ENCODE measurements around the gene TMEM125. TPM values are rescaled to one million over a fixed set of nuclear protein-coding genes. Genes with fewer than 3 reads are reported as not detected.

TMEM125 gene
- total and polyA plus RNA-seq, 10 of the 15 experiments (the other 5 are each of a cell fraction or from before 2014, with no cell fraction given), result 0.28 TPM; not detected in 9

DNA sequence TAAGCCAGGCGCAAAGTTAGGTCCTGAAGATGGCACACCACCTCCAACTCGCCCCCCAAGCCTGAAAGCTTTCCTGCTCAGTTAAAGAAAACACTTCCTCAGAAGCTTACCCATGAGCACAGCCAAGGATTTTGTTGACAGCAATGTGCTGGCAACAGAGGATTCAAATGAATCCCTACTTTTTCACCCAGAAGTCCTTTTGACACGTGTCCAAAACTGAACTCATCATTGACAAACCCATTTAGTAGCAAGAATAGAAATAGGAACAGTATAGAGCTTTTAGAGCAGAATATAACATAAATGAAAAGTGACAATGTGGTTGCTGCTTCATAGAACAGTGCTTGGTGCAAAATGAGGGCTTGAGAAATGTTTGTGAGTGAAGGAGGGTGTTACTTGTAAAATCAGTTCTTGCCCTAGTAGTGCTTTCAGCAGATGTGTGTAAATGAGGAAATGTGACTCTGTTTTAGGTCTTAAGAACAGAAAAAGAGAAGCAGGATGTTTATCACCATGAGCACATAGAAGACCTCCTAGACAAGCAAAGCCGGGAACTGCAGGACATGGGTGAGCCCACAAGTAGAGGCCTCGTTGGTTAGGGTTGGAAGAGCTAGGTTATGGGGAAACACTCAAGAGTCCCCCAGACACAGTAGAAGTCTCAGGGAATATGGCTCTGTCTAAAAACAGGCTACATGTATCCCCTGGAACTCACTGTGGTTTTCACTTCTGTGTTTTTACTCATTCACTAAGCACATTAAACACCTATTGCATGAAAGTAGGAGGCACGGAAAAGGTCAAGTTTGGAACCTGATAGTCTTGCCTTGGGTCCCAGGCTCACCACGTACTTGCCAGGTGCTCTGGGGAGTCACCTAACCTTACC, 48.6 kb upstream of the TMEM125 start (continued):
- TF ChIP-seq REST (IDR thresholded peaks at IDR 0.05; ENCODE audit: low read depth, low read length), result no peak
- peak; percentile 63; the same call in 1 of the 2 replicates for TF ChIP-seq DPF2 (IDR thresholded peaks at IDR 0.05)
- TF ChIP-seq KAT2A (conservative IDR thresholded peaks at IDR 0.05; ENCODE audit: control insufficient read depth, low read depth, low read length), result no peak
- no peak for TF ChIP-seq TARDBP (IDR thresholded peaks at IDR 0.05; ENCODE audit: borderline replicate concordance)
- TF ChIP-seq ZZZ3 (IDR thresholded peaks at IDR 0.05; ENCODE audit: control insufficient read depth, insufficient read length, low read depth), result no peak
- peak; percentile 47; the same call in 1 of the 2 replicates for TF ChIP-seq MTA3 (IDR thresholded peaks at IDR 0.05; ENCODE audit: borderline replicate concordance, low read length)
- TF ChIP-seq, protein P1, sequence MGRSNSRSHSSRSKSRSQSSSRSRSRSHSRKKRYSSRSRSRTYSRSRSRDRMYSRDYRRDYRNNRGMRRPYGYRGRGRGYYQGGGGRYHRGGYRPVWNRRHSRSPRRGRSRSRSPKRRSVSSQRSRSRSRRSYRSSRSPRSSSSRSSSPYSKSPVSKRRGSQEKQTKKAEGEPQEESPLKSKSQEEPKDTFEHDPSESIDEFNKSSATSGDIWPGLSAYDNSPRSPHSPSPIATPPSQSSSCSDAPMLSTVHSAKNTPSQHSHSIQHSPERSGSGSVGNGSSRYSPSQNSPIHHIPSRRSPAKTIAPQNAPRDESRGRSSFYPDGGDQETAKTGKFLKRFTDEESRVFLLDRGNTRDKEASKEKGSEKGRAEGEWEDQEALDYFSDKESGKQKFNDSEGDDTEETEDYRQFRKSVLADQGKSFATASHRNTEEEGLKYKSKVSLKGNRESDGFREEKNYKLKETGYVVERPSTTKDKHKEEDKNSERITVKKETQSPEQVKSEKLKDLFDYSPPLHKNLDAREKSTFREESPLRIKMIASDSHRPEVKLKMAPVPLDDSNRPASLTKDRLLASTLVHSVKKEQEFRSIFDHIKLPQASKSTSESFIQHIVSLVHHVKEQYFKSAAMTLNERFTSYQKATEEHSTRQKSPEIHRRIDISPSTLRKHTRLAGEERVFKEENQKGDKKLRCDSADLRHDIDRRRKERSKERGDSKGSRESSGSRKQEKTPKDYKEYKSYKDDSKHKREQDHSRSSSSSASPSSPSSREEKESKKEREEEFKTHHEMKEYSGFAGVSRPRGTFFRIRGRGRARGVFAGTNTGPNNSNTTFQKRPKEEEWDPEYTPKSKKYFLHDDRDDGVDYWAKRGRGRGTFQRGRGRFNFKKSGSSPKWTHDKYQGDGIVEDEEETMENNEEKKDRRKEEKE (IDR thresholded peaks at IDR 0.05), result no peak
- no peak for TF ChIP-seq CREB1 (IDR thresholded peaks at IDR 0.05; ENCODE audit: low read depth)
- peak; percentile 57; the same call in 1 of the 2 replicates for TF ChIP-seq EED (IDR thresholded peaks at IDR 0.05; ENCODE audit: low read depth)
- TF ChIP-seq, protein P2, sequence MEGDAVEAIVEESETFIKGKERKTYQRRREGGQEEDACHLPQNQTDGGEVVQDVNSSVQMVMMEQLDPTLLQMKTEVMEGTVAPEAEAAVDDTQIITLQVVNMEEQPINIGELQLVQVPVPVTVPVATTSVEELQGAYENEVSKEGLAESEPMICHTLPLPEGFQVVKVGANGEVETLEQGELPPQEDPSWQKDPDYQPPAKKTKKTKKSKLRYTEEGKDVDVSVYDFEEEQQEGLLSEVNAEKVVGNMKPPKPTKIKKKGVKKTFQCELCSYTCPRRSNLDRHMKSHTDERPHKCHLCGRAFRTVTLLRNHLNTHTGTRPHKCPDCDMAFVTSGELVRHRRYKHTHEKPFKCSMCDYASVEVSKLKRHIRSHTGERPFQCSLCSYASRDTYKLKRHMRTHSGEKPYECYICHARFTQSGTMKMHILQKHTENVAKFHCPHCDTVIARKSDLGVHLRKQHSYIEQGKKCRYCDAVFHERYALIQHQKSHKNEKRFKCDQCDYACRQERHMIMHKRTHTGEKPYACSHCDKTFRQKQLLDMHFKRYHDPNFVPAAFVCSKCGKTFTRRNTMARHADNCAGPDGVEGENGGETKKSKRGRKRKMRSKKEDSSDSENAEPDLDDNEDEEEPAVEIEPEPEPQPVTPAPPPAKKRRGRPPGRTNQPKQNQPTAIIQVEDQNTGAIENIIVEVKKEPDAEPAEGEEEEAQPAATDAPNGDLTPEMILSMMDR (IDR thresholded peaks at IDR 0.05 in 2 of 3, conservative IDR thresholded peaks at IDR 0.05 in 1 of 3; ENCODE audit: control insufficient read depth in 2 of 3, extremely low read depth in 1 of 3, insufficient read depth in 1 of 3, low read depth in 3 of 3, low read length in 3 of 3), result no peak
- 0 out of 2 replicates have a peak, but pooled peaks have one; percentile 29 for TF ChIP-seq MEF2A (IDR thresholded peaks at IDR 0.05; ENCODE audit: insufficient read depth, low read depth, low read length)
- TF ChIP-seq ZSCAN29 (IDR thresholded peaks at IDR 0.05), result no peak
- TF ChIP-seq CBX3 (IDR thresholded peaks at IDR 0.05; ENCODE audit: borderline replicate concordance, low read depth), result no peak
- TF ChIP-seq CREM (IDR thresholded peaks at IDR 0.05; ENCODE audit: low read depth), result peak; percentile 14; the same call in 1 of the 2 replicates
- peak; percentile 73 for TF ChIP-seq NR2F1 (conservative IDR thresholded peaks at IDR 0.05)
- TF ChIP-seq ZBTB11 (CRISPR knock-in tag; IDR thresholded peaks at IDR 0.05), result no peak

Data from GM12878 (cell line).